ENCODE data around the gene NDUFC1.
"Not testable (repeated sequence)": the region's sequence is repeated elsewhere in the genome, so short reads cannot be mapped to it uniquely, and the experiment has no call there.

Gene NDUFC1
- total RNA-seq = 18.1 to 29.0 (median 24.4) reads per million in 9 experiments

DNA sequence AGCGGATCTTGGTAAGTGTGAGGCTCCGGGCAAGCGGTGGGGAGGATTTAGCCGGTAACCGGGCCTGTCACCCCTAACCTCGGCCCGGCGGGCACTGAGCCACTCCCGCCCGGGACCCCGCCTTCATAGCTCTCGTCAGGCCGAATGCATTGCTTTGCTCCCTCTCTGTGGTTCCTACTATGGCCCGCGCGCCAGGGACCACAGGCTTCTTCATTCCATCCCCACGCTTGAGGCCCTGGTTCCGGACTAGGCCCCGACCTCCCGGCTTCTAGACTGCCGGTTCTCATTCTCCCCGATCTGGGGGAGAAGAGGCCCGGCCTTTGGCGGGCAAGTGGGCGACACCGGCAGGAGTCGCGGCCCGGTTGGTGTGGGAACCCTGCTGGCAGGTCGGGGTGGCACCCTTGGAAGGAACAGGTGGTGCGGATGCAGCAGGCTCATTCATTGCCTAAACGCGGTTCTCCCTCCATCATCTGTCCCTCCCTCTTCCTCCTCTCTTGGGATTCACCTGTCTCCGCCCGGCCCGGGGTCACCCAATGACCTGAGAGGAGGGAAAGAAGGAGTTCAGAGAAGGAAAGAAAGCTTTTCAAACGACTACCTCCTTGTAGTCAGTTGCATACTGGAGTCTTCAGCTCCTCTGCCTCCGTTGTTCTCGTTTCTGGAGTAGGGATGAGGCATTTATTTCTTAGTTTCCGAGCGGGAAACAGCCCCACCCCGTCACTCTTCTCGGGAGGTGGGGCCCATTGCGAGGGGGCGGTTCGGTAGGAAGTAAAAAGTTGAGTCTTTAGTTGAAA lies at the start of gene NDUFC1:
TSS of gene NDUFC1 (minus strand) at position 657 of the 791 bp plus-strand sequence. CDS start 6,679 bp downstream, outside the sequence.
- no peaks in the 10 kb centered on the region for H3K27me3 Mint-ChIP-seq

DNA sequence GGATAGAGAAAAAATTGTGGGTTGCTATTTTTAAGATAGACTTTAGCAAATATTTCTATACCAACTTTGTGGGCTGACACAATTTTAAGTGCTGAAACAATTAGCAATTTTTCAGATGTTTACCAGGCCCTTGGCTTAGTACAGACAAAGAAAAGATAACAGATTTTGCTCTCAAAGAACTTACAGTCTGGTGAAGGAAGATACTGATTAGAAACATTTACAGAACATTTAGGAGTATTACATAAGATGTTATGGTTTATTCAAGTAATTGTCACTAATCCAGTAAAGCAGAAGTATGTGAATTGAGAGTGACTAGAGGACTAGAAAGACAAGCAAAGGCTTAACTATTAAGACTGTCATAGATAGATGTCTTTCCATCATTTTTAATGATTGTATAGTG lies 35.3 kb upstream of the NDUFC1 start:
- Mint-ChIP-seq H3K36me3 (ENCODE audit: insufficient read depth) (peaks cover 65% of the 10 kb centered on the region), H3K27ac (peak overlapping the region; percentile 6 to 23), H3K4me1 (ENCODE audit: low read depth in 2 of 2) (peaks cover 0 to 3% of the 10 kb centered on the region in 2 donors), H3K4me3 (no peak overlapping the region), H3K27me3 (no peaks in the 10 kb centered on the region), H3K9me3 (no peaks in the 10 kb centered on the region)
- ATAC-seq (replicated peaks) = no peak
- DNase-seq = no peak

More for the DNA sequence above, at the start of gene NDUFC1:
- Mint-ChIP-seq H3K36me3 (ENCODE audit: insufficient read depth) (peaks cover 36% of the 10 kb centered on the region), H3K9me3 (no peaks in the 10 kb centered on the region), H3K27ac (peak within 1 kb of the TSS; percentile 96 to 97), H3K4me3 (peak within 1 kb of the TSS; percentile 96), H3K4me1 (ENCODE audit: low read depth in 2 of 2) (peaks cover 37 to 45% of the 10 kb centered on the region in 2 donors)
- ATAC-seq (replicated peaks) (peak; percentile 54), DNase-seq (peak; percentile 58 to 64 (median 60))

DNA sequence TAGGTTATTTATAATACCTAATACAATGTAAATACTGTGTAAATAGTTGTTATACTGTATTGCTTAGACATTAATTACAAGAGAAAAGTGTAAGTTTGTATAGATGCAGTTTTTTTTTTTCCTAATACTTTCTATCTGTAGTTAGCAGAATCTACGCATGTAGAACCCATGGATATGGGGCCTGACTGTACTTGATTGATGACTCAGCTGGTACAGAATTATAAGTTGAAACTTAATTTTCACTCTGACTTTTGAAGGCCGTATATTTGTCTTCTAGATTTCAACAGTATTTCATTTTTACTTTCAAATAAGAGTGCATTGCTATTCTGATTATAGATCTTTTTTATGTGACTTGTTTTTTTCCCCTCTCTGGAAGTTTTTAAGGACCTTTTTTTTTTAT lies 30.8 kb upstream of the NDUFC1 start:
- H3K27me3 Mint-ChIP-seq = no peaks in the 10 kb centered on the region
- H3K27ac Mint-ChIP-seq = peak overlapping the region in 1 of 2 donors; percentile 53
- H3K4me1 Mint-ChIP-seq (ENCODE audit: low read depth in 2 of 2) = peaks cover 20 to 21% of the 10 kb centered on the region in 2 donors
- ATAC-seq (replicated peaks) (no peak), DNase-seq (no peak)
- H3K36me3 Mint-ChIP-seq (ENCODE audit: insufficient read depth) = peaks cover 46% of the 10 kb centered on the region
- H3K9me3 Mint-ChIP-seq = no peaks in the 10 kb centered on the region
- no peak overlapping the region for H3K4me3 Mint-ChIP-seq

DNA sequence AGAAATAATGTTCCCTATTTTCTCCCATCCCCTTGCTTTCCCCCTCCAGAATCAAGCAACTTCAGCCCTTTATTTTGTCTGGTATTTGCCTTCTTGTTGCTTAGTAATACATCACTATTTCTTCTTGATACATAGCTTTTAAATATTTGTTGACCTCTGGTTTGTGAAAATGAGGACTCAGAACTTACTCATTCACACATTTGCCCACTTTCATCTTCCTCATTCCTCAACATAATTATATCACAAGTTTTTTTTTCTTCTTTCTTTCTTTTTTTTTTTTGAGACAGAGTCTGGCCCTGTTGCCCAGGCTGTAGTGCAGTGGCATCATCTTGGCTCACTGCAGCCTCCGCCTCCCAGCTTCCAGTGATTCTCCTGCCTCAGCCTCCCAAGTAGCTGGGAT lies 28.9 kb upstream of the NDUFC1 start:
- Mint-ChIP-seq H3K36me3 (ENCODE audit: insufficient read depth) (peaks cover 40% of the 10 kb centered on the region), H3K4me3 (no peak overlapping the region), H3K27ac (peak overlapping the region; percentile 54 to 56), H3K4me1 (ENCODE audit: low read depth in 2 of 2) (peaks cover 20 to 21% of the 10 kb centered on the region in 2 donors), H3K9me3 (no peaks in the 10 kb centered on the region), H3K27me3 (no peaks in the 10 kb centered on the region)
- DNase-seq (no peak), ATAC-seq (replicated peaks) (no peak)

DNA sequence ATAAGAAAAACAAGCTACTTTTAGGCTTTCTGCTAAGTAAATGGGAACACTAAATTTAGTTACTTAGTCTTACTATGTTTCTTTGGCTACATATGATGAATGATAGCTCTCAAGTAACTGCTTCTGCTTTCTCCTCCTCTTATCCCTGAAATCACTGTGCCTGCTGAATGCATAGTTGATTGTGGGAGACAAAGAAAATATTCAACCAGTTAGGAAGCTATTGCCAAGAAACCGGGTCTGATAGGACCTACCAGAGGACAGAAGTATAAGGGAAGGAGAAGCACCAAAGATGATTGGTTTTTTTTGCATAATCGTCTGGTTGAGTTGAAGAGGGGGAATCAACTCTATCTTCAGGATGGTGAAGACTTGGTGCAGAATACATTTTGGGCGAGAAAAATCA lies 28.0 kb upstream of the NDUFC1 start:
- Mint-ChIP-seq H3K27me3 (no peaks in the 10 kb centered on the region), H3K9me3 (no peaks in the 10 kb centered on the region), H3K36me3 (ENCODE audit: insufficient read depth) (peaks cover 35% of the 10 kb centered on the region), H3K4me3 (no peak overlapping the region), H3K27ac (peak overlapping the region; percentile 13 to 36), H3K4me1 (ENCODE audit: low read depth in 2 of 2) (peaks cover 21% of the 10 kb centered on the region in 2 donors)
- DNase-seq = no peak
- no peak for ATAC-seq (replicated peaks)

DNA sequence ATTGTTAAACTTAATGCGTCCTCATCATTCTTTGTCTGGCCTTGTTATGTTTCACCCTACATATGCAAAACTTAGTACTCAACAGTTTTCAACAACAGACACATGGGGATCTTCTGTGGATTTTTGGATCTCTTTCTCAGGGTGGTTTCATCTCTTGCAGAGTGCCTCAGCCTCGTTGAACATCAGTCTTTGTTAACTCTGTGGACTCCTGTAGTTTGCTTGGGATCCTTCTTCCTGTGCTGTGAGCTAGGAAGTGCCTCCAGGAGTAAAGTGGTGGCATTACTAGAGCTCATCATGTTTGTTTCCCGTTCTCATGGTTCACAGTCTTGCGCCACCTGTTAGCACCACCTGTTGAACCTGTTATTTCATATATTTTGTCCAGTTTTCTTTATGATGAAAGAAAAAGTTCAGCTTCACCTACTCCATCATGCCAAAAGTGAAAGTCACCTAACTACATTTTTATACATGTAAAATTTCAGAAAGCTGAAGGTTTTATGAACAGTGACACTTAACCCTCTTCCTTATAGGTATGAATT lies 27.5 kb upstream of the NDUFC1 start:
- Mint-ChIP-seq H3K4me3 (no peak overlapping the region), H3K27ac (peak overlapping the region; percentile 13 to 36), H3K4me1 (ENCODE audit: low read depth in 2 of 2) (peaks cover 21 to 27% of the 10 kb centered on the region in 2 donors), H3K36me3 (ENCODE audit: insufficient read depth) (peaks cover 33% of the 10 kb centered on the region), H3K27me3 (no peaks in the 10 kb centered on the region), H3K9me3 (no peaks in the 10 kb centered on the region)
- ATAC-seq (replicated peaks) (no peak), DNase-seq (no peak)

DNA sequence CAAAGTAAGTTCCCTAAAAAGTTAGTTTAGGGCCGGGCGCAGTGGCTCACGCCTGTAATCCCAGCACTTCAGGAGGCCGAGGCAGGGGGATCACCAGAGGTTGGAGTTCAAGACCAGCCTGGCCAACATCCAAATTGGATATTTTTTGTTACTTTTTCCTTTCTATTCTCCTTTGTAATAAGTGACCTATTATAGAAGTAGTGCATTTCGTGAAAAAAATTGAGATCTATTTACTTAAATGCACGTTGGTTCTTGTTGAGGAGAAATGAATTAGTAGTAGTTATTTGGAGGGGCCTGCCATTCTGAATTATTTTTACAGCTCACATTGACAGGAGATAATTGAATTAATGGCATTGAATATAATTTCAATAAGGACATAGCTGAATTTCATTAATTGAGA lies 22.3 kb upstream of the NDUFC1 start:
- peaks cover 31% of the 10 kb centered on the region for H3K36me3 Mint-ChIP-seq (ENCODE audit: insufficient read depth)
- peaks cover 35 to 55% of the 10 kb centered on the region in 2 donors for H3K4me1 Mint-ChIP-seq (ENCODE audit: low read depth in 2 of 2)
- H3K27me3 Mint-ChIP-seq = no peaks in the 10 kb centered on the region
- no peak for ATAC-seq (replicated peaks)
- no peak for DNase-seq
- H3K4me3 Mint-ChIP-seq = no peak overlapping the region
- H3K27ac Mint-ChIP-seq = peak overlapping the region; percentile 32 to 72
- H3K9me3 Mint-ChIP-seq = no peaks in the 10 kb centered on the region

DNA sequence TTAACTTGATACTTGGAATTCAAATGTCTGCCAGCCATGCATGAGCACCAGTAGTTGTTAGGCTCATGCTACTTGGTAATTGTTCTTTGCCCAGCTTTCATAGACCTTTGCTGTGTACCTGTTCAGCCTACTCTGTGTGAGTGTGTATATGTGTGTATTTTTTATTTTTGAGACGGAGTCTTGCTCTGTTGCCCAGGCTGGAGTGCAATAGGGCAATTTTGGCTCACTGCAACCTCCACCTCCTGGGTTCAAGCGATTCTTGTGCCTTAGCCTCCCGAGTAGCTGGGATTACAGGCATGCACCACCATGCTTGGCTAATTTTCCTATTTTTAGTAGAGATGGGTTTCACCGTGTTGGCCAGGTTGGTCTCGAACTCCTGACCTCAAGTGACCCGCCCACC lies 20.3 kb upstream of the NDUFC1 start:
- not testable (repeated sequence) for H3K9me3 Mint-ChIP-seq; H3K27me3 Mint-ChIP-seq; DNase-seq; ATAC-seq (replicated peaks); H3K4me3 Mint-ChIP-seq
- peaks cover 35 to 52% of the 10 kb centered on the region in 2 donors for H3K4me1 Mint-ChIP-seq (ENCODE audit: low read depth in 2 of 2)
- H3K27ac Mint-ChIP-seq = peak overlapping the region in 1 of 2 donors; percentile 49
- H3K36me3 Mint-ChIP-seq (ENCODE audit: insufficient read depth) = peaks cover 21% of the 10 kb centered on the region

DNA sequence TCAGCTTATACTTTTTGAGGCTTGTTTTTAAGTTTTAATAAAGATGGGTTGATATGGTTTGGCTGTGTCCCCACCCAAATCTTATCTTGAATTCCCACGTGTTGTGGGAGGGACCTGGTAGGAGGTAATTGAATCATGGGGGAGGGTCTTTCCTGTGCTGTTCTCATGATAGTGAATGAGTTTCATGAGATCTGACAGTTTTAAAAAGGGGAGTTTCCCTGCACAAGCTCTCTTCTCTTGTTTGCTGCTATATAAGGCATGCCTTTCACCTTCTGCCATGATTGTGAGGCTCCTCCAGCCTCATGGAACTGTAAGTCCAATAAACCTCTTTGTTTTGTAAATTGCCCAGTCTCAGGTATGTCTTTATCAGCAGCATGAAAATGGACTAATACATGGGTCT lies 19.8 kb upstream of the NDUFC1 start:
- H3K4me3 Mint-ChIP-seq; DNase-seq; H3K27me3 Mint-ChIP-seq; ATAC-seq (replicated peaks); H3K9me3 Mint-ChIP-seq: not testable (repeated sequence)
- peaks cover 17% of the 10 kb centered on the region for H3K36me3 Mint-ChIP-seq (ENCODE audit: insufficient read depth)
- peak overlapping the region in 1 of 2 donors; percentile 49 for H3K27ac Mint-ChIP-seq
- peaks cover 38 to 54% of the 10 kb centered on the region in 2 donors for H3K4me1 Mint-ChIP-seq (ENCODE audit: low read depth in 2 of 2)

DNA sequence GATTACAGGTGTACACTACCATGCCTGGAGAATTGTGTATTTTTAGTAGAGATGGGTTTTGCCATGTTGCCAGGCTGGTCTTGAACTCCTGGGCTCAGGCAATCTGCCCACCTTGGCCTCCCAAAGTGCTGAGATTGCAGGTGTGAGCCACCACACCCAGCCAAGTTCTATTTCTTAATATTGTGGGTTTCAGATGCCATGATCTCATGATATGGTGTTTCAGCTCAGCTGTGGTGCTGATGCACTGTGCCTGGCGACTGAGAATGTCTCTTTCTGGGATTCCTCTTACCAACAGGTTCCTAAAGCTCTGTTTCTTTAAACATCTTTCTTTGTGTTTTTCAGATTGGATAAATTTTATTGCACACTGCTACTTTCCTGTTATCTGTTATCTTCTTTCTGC lies 17.3 kb upstream of the NDUFC1 start:
- Mint-ChIP-seq H3K9me3 (no peaks in the 10 kb centered on the region), H3K4me3 (peak overlapping the region in 1 of 2 donors; percentile 4), H3K27ac (no peak overlapping the region), H3K4me1 (ENCODE audit: low read depth in 2 of 2) (peaks cover 57 to 70% of the 10 kb centered on the region in 2 donors), H3K36me3 (ENCODE audit: insufficient read depth) (peaks cover 12% of the 10 kb centered on the region), H3K27me3 (no peaks in the 10 kb centered on the region)
- no peak for DNase-seq
- ATAC-seq (replicated peaks) = no peak

DNA sequence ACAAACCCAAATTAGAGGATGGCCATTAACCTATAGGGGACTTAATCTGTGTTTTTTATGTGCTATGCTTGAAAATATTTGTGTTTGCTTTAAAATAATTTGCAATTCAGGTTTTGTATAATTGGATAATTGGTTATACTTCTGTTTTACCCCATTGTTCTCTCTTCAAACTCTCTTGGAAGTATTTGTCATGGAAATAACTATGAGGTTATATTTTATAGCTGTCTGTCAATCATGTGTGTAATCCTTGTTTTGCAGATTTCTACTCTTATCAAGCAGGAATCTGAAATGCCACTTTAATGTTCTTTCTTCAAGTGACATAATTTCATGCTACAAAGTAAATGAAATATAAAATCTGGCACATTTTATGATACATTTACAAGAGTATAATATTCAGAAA lies 15.4 kb upstream of the NDUFC1 start:
- no peaks in the 10 kb centered on the region for H3K27me3 Mint-ChIP-seq
- H3K27ac Mint-ChIP-seq = peak overlapping the region in 1 of 2 donors; percentile 66
- no peaks in the 10 kb centered on the region for H3K9me3 Mint-ChIP-seq
- no peak overlapping the region for H3K4me3 Mint-ChIP-seq
- DNase-seq = no peak
- H3K36me3 Mint-ChIP-seq (ENCODE audit: insufficient read depth) = peaks cover 14% of the 10 kb centered on the region
- no peak for ATAC-seq (replicated peaks)
- H3K4me1 Mint-ChIP-seq (ENCODE audit: low read depth in 2 of 2) = peaks cover 55 to 74% of the 10 kb centered on the region in 2 donors

DNA sequence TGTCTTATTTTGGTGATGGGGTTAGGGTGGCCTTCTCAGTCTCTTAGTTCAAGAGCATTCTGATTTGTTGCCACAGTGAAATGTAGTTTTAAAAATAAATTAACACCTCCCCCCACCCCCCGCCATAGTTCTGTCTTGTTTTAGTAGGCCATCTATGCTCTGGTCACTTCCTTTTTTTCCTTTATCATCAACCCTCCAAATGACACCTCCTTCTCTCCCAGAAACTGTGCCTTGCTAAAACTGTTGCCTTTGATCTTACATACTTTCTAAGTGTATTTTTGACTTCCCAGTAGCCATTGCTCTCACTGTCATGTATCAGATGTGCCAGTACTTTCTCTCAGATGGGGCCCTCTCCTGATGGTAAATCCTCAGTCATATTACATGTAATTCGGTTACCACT lies 14.5 kb upstream of the NDUFC1 start:
- DNase-seq (no peak), ATAC-seq (replicated peaks) (no peak)
- Mint-ChIP-seq H3K9me3 (no peaks in the 10 kb centered on the region), H3K4me1 (ENCODE audit: low read depth in 2 of 2) (peaks cover 53 to 73% of the 10 kb centered on the region in 2 donors), H3K36me3 (ENCODE audit: insufficient read depth) (peaks cover 14% of the 10 kb centered on the region), H3K27me3 (no peaks in the 10 kb centered on the region), H3K27ac (peak overlapping the region in 1 of 2 donors; percentile 66), H3K4me3 (peak overlapping the region in 1 of 2 donors; percentile 10)

DNA sequence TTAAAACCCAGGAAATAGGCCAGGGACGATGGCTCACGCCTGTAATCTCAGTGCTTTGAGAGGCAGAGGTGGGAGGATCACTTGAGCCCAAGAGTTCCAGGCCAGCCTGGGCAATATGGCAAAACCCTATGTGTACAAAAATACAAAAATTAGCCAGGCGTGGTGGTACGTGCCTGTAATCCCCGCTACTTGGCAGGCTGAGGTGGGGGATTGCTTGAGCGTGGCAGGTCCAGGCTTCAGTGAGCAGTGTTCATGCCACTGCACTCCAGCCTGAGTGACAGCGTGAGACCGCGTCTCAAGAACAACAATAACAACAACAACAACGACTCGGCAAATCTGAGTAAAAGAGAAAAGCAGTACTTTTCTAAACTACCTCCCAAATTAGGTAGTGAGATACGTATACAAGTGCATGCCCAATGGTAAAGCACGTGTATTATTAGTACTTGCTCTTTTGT lies 13.0 kb upstream of the NDUFC1 start:
- H3K9me3 Mint-ChIP-seq = no peaks in the 10 kb centered on the region
- no peaks in the 10 kb centered on the region for H3K27me3 Mint-ChIP-seq
- peak overlapping the region; percentile 66 to 83 for H3K27ac Mint-ChIP-seq
- peaks cover 7% of the 10 kb centered on the region for H3K36me3 Mint-ChIP-seq (ENCODE audit: insufficient read depth)
- ATAC-seq (replicated peaks) (no peak), DNase-seq (no peak)
- H3K4me3 Mint-ChIP-seq = peak overlapping the region; percentile 33 to 48
- peaks cover 54 to 68% of the 10 kb centered on the region in 2 donors for H3K4me1 Mint-ChIP-seq (ENCODE audit: low read depth in 2 of 2)

Measured in effector memory CD8-positive, alpha-beta T cell (primary cell).